NCI-H2196 treated with DMSO at 0.1 percent for 48 hours (cell line): ENCODE measurements around the gene NAGA.
"Not testable (repeated sequence)": the region's sequence is repeated elsewhere in the genome, so short reads cannot be mapped to it uniquely, and the experiment has no call there.

Experiments
- DNase-seq: peaks from one replicate; lab custom pipeline; 2025; ENCODE audit not compliant: unreplicated experiment; lab: John Stamatoyannopoulos, UW

The NAGA gene

GRCh38 chr22:42076764-42077485 is 6.3 kb upstream of the NAGA start:
- DNase-seq = no peak

DNA sequence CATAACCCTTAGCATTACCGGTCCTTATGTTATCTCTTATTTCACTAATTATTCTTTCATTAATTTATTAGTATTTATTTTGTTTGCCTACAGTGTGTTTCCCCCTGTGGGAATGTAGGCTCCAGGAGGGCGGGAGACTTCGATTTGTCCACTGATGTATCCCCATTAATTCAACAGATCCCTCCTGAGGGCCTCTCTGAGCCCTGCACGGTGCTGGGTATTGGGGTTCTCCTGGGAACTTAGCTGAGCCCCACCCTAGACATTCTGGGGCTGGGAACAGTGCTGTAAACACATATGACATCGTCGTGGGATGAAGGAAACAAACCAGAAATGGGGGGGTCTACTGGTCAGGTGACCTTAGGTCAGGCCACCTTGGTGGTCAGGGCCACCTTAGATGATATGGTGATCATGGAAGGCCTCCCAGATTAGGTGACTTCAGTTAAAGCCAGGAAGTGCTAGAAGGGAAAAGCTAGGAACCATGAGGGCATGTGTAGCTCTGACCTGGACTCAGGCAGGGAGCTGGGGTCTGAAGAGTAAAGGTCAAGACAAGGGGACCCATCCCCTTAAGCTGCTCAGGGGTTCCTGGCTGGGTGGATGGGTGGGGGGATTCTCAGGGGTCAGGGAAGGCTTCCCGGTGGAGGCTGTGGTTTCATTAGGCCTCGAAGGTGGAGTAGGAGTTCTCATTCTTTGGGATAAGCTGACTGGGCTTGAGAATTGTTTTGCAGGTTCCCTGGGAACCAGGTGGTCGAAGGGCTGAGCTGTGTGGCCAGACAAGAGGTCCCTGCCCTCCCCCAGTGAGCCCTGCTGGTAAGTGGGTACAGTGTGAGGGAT is 4.4 kb upstream of the NAGA start:
- no peak for DNase-seq

DNA sequence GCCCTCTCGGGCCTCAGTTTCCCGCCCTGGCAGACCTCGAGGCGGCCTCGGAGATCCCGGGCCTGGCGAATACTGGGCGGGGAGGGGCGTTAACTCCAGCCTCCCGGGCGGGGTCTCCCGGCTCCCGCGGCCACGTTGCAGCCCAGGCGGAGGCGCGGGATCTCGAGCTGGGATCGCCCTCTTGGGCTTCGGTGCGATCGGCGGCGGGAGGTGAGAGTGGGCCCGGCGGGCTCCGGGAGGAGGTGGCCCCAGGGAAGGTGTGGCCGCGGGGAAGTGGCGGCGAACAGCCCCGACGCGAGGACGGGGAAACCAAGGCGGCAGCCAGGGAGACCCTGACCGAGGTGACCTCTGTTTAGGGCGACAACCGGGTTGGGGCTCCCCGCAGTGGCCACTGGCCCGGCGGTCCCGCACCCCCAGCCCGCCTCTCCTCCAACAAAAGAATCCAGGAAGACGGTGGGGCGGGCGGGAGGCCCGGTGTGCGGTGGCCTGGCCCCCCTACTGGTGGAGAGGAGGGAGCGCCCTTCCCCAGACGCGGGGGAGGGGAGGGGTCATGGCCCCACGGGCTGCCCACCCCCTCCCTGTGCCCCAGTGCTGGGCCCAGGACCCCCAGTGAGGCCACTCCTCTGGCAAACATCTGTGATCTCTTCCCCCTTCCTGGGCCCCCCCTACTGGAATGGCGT is 3.7 kb upstream of the NAGA start, which contains the start of gene PHETA2:
Gene PHETA2 (plus strand): TSS at position 117 of the 680 bp plus-strand sequence. CDS start 3,046 bp downstream, outside the sequence.
- no peak for DNase-seq

DNA sequence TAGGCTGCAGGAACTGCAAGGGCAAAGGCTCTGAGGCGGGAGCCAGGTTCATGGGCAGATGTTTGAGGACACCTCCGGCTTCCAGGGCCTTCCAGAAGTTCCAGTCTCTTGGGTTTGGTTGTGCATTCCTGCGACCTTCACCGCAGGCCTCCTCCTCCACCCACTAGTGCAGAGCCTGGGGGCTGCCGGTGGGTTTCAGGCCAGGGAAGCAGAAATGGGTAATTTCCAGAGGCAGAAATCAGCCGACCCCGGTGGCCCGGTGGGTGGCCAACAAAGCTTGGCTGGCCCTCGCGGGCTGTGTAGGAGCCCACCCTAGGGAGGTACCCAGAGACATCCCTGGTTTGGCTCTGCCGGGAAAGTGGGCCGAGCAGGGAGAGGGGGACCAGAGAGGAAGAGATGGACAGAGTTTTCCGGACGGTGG is 3.0 kb upstream of the NAGA start:
- DNase-seq = no peak

DNA sequence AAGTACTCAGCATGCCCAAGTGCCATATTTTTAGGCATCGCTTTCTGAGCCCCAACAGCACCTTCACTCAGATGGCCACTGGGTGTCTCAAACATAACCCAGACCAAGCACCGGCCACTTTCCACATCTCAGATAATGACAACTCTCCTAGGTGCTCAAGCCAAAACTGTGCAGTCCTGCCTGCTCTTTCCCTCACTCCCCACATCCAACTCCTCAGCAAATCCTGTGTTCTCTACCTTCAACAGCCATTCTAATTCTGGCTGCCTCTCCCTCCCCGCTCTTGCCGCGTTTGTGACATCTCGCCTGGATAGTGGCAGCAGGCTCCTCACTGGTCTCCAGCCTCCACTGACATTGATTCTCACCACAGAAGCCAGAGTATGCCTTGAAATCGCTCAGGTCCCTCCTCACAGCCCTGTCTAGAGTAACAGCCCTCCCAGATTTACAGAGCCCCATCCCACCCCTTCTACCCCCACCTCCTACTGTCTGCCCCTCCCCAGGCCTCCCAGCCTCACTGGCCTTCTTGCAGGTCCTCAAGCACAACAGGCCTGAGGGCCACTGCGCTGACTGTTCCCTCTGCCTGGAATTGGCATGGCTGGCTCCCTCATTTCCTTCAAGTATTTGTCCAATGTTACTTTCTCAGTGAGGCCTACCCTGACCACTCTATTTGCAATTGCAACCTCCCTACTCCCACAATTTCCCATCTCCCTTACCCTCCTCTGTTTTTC is 2.2 kb upstream of the NAGA start:
- DNase-seq = no peak

DNA sequence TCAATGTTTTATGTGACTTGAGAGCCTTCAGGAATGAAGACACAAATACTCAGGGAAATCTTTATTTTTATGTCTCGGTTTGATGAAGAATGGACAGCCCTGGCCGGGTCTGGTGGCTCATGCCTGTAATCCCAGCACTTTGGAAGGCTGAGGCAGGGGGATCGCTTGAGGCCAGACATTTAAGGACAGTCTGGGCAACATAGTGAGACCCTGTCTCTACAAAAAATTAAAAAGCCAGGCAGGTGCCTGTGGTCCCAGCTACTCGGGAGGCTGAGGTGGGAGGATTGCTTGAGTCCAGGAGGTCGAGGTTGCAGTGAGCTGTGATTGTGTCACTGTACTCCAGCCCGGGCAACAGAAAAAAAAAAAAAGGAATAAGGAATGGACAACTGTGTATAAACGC is 896 bp upstream of the NAGA start:
- DNase-seq = not testable (repeated sequence)

- DNase-seq = no peak
Measured at GRCh38 chr22:42069801-42070516, 653 bp downstream of the NAGA start.

DNA sequence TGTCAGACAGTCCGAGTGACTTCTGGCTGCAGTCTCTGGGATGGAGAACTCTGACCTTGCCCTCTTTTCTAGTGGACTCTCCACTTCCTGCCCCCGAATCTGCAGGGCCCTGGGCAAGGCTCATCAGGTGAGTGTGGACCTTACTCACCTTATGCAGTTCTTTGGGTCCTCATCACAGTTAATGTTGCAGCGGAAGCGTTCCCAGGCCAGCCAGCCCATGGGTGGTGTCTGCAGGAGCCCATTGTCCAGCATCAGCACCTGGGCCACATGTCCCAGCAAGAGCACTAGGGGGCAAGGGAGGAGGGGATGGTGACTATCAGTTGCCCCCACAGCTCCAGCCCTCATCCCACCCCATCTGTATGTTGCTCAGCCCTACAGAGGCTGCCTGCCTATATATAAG is 2.3 kb downstream of the NAGA start:
- no peak for DNase-seq

- DNase-seq = no peak
Measured at GRCh38 chr22:42067671-42068251, 2.9 kb downstream of the NAGA start.

DNA sequence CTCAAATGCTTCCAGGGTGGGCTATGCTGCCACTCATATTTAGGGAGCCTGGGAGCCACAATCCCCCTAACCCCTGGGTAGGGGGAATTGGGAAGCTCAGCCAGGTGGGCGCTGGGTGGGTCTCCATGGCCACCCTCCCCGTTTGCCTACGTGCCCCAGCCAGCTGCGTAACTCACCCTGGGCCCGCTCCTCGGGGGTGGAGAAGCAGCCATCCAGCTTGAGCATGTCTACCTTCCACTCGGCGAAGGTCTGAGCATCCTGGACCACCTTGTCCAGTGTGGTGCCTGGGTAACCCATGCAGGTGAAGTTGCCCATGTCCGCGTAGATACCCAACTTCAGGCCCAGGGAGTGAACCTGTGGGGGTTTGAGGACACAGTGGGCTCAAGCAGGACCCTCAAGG is 3.7 kb downstream of the NAGA start:
- DNase-seq = no peak

DNA sequence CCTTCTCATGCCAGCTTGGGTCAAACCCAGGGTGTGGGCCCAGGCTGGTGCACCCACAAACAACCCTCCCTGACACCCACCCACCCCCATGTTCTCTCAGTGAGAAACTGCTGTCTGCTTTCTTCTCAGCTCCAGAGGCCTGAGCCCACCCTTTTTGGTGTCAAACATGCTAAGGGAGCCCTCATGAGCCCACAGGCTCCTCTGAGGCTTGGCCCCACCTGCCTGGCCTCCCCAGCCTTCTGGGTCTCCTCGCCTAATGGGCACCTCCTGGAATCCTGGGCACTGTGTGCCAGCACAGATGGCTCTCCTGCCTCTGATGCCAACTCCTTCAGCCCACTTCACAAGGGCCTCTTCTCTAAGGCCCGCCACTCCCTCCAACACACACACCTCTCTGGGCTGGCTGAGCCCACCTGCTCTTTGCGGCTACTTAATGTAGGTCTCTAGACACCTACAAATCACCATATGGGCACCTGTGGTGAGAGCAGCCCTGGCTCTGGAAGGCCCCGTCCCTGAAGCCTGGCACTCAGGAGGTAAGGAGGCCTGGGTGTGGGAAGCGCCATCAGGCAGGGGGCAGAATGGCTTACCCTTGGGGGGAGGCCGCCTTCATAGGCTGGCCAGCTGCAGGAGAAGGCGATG is 4.4 kb downstream of the NAGA start:
- DNase-seq = no peak

DNA sequence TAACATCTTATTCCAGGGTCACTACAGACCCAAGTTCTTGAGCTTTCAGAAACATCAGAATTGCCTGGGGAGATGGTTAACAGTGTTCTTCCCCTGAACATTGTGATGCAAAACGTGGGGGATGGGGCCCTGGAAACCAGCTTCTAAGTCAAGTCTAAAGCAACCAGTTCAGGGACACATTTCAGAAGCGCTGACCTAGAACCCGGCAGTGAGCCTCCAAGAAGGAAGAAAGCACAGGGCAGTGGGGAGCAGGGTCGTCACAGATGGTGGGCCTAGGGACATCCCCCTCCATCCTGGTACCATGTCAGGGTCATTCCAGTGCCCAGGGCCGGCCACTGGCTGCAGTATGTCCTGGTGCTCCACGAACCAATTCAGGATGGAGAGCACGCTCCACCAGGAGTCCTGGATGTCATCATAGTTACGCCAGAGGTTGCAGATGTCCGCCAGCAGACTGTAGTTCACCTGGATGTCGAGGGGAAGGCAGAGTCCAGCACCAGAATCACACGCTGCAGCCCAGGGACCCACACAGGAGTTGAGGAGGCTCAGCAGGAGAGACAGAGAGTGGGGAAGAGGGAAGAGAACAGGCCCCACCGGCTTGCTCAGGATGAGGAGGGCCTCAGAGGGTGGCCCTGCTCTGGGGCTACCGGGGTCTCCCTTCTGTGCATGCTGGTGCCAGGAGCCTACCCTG is 5.0 kb downstream of the NAGA start:
- DNase-seq = no peak

GRCh38 chr22:42064629-42065028 is 6.0 kb downstream of the NAGA start:
- DNase-seq = no peak

- DNase-seq = no peak
Measured at GRCh38 chr22:42062506-42063170, 8.0 kb downstream of the NAGA start.

GRCh38 chr22:42061041-42061440 is 9.6 kb downstream of the NAGA start:
- no peak for DNase-seq

- no peak for DNase-seq
Measured at GRCh38 chr22:42060489-42060888, 10.1 kb downstream of the NAGA start.

GRCh38 chr22:42056757-42057511 is 13.7 kb downstream of the NAGA start:
- no peak for DNase-seq

DNA sequence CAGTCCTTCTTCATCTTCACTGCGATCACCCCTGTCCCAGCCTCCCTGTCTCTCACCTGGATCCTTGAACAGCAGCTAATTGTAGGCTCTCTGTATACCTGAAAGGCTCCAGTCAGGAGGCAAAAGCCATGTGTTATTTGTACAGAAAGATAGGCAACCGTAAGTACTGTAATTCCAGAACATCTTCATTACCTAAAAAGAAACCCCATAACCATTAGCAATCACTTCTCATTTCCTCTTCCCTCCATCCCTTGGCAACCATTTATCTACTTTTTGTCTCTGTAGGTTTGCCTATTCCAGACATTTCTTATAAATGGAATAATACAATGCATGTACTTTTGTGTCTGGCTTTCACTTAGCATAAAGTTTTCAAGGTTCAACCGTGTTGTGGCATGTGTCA is 17.8 kb downstream of the NAGA start:
- DNase-seq = no peak
